Uterus (tissue), 2 donors: ENCODE data around the gene ZNF674.

Experiments
- POLR2A ChIP-seq, 2 donors: fragments of 450-650 bp; IDR thresholded peaks; one replicate each; pipeline ENCODE4 v1.6.1; 2016; ENCODE audit warnings: antibody characterized with exemption in 2 of 2, mild to moderate bottlenecking in 1 of 2, moderate library complexity in 1 of 2
- TF ChIP-seq, protein P1 (sequence below), 4 experiments: fragments of 200-600 bp in 2 of 4; fragments of 450-650 bp in 2 of 4; sonication (generic) in 2 of 4; IDR thresholded peaks; one replicate each; pipeline ENCODE4 v1.5.1; 2016 to 2019; ENCODE audit warnings: antibody characterized with exemption in 4 of 4, mild to moderate bottlenecking in 2 of 4, moderate library complexity in 1 of 4

DNA sequence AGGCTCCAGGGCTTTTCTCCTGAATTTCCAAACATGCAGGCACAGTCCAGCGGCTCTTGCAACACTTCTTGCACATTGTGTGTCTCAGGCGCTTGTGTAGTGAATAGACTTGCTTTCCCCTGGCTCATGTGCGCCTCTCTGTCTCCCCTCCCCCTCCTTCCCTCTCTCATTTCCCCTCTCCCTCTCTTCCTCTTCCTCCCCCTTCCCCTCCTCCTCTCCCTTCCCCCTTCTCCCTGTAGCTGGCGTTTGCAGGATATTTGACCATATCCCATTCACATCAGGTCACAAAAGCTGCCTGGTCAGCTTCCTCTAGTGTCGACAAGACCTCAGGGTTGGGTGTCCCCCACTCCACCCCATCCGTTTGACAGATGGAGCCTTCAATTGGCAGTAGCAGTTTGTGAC, 30.8 kb upstream of the ZNF674 start:
- TF ChIP-seq, protein P1, sequence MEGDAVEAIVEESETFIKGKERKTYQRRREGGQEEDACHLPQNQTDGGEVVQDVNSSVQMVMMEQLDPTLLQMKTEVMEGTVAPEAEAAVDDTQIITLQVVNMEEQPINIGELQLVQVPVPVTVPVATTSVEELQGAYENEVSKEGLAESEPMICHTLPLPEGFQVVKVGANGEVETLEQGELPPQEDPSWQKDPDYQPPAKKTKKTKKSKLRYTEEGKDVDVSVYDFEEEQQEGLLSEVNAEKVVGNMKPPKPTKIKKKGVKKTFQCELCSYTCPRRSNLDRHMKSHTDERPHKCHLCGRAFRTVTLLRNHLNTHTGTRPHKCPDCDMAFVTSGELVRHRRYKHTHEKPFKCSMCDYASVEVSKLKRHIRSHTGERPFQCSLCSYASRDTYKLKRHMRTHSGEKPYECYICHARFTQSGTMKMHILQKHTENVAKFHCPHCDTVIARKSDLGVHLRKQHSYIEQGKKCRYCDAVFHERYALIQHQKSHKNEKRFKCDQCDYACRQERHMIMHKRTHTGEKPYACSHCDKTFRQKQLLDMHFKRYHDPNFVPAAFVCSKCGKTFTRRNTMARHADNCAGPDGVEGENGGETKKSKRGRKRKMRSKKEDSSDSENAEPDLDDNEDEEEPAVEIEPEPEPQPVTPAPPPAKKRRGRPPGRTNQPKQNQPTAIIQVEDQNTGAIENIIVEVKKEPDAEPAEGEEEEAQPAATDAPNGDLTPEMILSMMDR (IDR thresholded peaks at IDR 0.05) = no peak
- TF ChIP-seq POLR2A (IDR thresholded peaks at IDR 0.05) = no peak
